KBM-7 (cell line): ENCODE measurements around the gene POLR2F.

ENCODE experiments used
- DNase-seq: peaks from one replicate; pipeline ENCODE4 v3.0.0-alpha.2; 2015
- in situ Hi-C: fragments of 300-500 bp; cut with MboI; formaldehyde crosslinking; loops from 2 replicates; pipeline ENCODE4 v1.14.3; 2020; ENCODE audit warnings: low sequenced_read_pairs, low pct_unique_long_range_greater_than_20kb, mixed read lengths

The POLR2F gene

GRCh38 chr22:37995460-37995859, 42.0 kb downstream of the POLR2F start:
- no peak for DNase-seq
- in situ Hi-C loops = no loop called here

GRCh38 chr22:37996079-37996478, 42.6 kb downstream of the POLR2F start:
- peak; percentile 34 for DNase-seq
- in situ Hi-C loops = no loop called here

- no peak for DNase-seq
- in situ Hi-C loops = no loop called here
Measured at GRCh38 chr22:37996515-37997246, 43.2 kb downstream of the POLR2F start.

GRCh38 chr22:37998543-37998942, 45.0 kb downstream of the POLR2F start:
- in situ Hi-C loops = no loop called here
- no peak for DNase-seq

- in situ Hi-C loops = no loop called here
- no peak for DNase-seq
Measured at GRCh38 chr22:37999236-37999635, 45.7 kb downstream of the POLR2F start.

- in situ Hi-C loops = no loop called here
- DNase-seq = peak; percentile 72
Measured at GRCh38 chr22:37999640-38000272, 46.3 kb downstream of the POLR2F start.

- DNase-seq = no peak
- in situ Hi-C loops = no loop called here
Measured at GRCh38 chr22:38005943-38006342, 52.4 kb downstream of the POLR2F start.

GRCh38 chr22:38006906-38007305, 53.4 kb downstream of the POLR2F start:
- no peak for DNase-seq
- in situ Hi-C loops = no loop called here

GRCh38 chr22:38007330-38007902, 53.9 kb downstream of the POLR2F start:
- DNase-seq = no peak
- in situ Hi-C loops = no loop called here

- in situ Hi-C loops = no loop called here
- no peak for DNase-seq
Measured at GRCh38 chr22:38009000-38009806, 55.7 kb downstream of the POLR2F start.

GRCh38 chr22:38012604-38013072, 59.1 kb downstream of the POLR2F start:
- in situ Hi-C loops = no loop called here

GRCh38 chr22:38014083-38014482, 60.6 kb downstream of the POLR2F start:
- in situ Hi-C loops = no loop called here
- no peak for DNase-seq

More at GRCh38 chr22:38012604-38013072, 59.1 kb downstream of the POLR2F start:
- no peak for DNase-seq

GRCh38 chr22:38016182-38017151, 63.0 kb downstream of the POLR2F start:
- no peak for DNase-seq
- in situ Hi-C loops = no loop called here

GRCh38 chr22:38017272-38017920, 63.9 kb downstream of the POLR2F start:
- DNase-seq = peak; percentile 47
- in situ Hi-C loops = no loop called here

GRCh38 chr22:38017939-38018885, 64.7 kb downstream of the POLR2F start:
- in situ Hi-C loops = no loop called here

More at GRCh38 chr22:38017939-38018885, 64.7 kb downstream of the POLR2F start:
- no peak for DNase-seq
